Ishikawa (cell line): ENCODE data around the gene SCNN1A.

Experiments used
- CEBPB ChIP-seq: IDR thresholded peaks from 2 replicates; pipeline ENCODE4 v1.6.1; 2012
- CREB1 ChIP-seq: IDR thresholded peaks from 2 replicates; pipeline ENCODE4 v1.6.1; 2012; ENCODE audit warnings: low read depth
- EGR1 ChIP-seq: IDR thresholded peaks from 2 replicates; pipeline ENCODE4 v1.6.1; 2012
- EP300 ChIP-seq: IDR thresholded peaks from 2 replicates; pipeline ENCODE4 v1.6.1; 2012; ENCODE audit warnings: borderline replicate concordance
- FOXM1 ChIP-seq: IDR thresholded peaks from 2 replicates; pipeline ENCODE4 v1.6.1; 2012; ENCODE audit warnings: low read depth, borderline replicate concordance
- MAX ChIP-seq: IDR thresholded peaks from 2 replicates; pipeline ENCODE4 v1.6.1; 2012
- RAD21 ChIP-seq: IDR thresholded peaks from 2 replicates; pipeline ENCODE4 v1.6.1; 2012; ENCODE audit warnings: low read depth
- REST ChIP-seq: IDR thresholded peaks from 2 replicates; pipeline ENCODE4 v1.6.1; 2012; ENCODE audit warnings: low read depth, mild to moderate bottlenecking
- TAF1 ChIP-seq: IDR thresholded peaks from 2 replicates; pipeline ENCODE4 v1.6.1; 2012; ENCODE audit warnings: low read depth, mild to moderate bottlenecking
- TCF12 ChIP-seq: IDR thresholded peaks from 2 replicates; pipeline ENCODE4 v1.6.1; 2012; ENCODE audit warnings: low read depth
- TEAD4 ChIP-seq: IDR thresholded peaks from 2 replicates; pipeline ENCODE4 v1.6.1; 2012
- YY1 ChIP-seq: IDR thresholded peaks from 2 replicates; pipeline ENCODE4 v1.6.1; 2012; ENCODE audit warnings: low read depth
- ZBTB7A ChIP-seq: IDR thresholded peaks from 2 replicates; pipeline ENCODE4 v1.6.1; 2012; ENCODE audit warnings: low read depth
- TF ChIP-seq, protein P1 (sequence below): IDR thresholded peaks from 2 replicates; pipeline ENCODE4 v1.6.1; 2012

SCNN1A gene

DNA sequence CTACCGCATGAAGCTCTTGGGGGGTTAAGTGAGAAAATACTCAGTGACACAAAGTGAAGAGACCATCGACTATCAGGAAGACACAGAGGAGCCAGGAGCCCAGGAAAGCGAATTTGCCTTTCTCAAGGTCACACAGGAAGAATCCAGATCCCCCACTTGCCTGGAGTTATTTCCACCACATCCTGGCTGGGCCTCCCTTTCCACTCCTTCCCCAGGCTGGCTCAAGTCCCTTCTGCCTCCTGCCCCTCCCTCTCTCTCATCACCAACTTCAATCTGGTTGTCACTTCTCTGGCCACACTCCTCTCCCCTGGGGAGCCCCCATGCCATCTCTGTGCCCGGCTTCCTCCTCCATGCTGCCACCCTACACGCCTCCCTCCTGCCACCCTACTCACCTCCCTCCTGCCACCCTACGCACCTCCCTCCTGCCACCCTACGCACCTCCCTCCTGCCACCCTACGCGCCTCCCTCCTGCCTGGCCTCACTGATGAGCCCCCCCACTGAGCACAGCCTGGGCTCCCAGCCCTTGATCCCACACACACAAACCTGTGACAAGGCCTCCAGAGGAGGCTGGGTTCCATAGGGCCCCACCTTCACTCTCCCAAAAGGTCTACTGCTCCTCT is 6.3 kb downstream of the SCNN1A start:
- TF ChIP-seq TEAD4 (no peak), CREB1 (no peak), MAX (no peak), ZBTB7A (no peak), EGR1 (no peak), FOXM1 (no peak), REST (no peak), RAD21 (no peak), EP300 (no peak), CEBPB (no peak)

DNA sequence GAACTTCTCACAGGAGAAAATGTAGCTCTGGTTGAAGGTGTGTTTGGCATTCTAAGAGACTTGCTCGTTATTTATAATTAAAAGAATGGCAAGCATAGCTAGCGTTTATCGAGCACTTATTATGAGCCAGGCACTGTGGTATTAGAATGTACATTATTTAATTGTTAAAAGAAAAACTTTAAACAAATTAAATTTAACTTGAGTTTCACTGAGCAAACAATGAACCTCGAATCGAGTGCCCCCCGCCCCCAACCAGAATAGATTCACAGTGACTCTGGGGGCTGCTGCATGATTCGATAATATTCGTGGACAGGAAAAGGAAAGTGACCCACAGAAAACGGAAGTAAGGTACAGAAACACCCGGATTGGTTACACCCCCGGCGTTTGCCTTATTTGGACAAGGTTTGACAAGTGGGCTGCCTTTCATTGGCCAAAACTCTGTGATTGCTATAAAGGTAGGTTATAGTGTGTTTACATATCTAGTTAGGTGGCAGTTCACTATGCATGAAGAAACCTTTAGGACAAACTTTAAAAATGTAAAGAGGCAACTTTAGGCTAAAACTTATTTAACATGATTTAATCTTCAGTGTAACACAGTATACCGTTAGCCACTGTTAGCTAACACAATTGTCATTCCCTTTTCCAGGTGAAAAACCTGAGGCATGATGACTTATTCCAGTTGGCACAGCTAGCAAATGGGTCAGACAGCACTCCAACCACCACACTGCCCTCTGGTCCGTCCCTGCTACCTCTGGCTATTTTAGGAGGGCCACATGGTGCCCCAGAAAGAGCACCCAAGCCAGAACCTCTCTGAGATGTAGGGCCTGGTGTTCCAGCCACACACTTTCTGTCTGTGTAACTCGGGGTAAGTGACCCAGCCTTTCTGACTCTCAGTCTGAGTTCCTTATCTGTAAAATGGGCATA is 7.1 kb downstream of the SCNN1A start:
- TF ChIP-seq FOXM1 (no peak), MAX (no peak), TAF1 (no peak), TEAD4 (no peak), CREB1 (no peak), EGR1 (no peak), YY1 (no peak), RAD21 (no peak), REST (no peak)
- TF ChIP-seq, protein P1, sequence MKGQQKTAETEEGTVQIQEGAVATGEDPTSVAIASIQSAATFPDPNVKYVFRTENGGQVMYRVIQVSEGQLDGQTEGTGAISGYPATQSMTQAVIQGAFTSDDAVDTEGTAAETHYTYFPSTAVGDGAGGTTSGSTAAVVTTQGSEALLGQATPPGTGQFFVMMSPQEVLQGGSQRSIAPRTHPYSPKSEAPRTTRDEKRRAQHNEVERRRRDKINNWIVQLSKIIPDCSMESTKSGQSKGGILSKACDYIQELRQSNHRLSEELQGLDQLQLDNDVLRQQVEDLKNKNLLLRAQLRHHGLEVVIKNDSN = no peak

DNA sequence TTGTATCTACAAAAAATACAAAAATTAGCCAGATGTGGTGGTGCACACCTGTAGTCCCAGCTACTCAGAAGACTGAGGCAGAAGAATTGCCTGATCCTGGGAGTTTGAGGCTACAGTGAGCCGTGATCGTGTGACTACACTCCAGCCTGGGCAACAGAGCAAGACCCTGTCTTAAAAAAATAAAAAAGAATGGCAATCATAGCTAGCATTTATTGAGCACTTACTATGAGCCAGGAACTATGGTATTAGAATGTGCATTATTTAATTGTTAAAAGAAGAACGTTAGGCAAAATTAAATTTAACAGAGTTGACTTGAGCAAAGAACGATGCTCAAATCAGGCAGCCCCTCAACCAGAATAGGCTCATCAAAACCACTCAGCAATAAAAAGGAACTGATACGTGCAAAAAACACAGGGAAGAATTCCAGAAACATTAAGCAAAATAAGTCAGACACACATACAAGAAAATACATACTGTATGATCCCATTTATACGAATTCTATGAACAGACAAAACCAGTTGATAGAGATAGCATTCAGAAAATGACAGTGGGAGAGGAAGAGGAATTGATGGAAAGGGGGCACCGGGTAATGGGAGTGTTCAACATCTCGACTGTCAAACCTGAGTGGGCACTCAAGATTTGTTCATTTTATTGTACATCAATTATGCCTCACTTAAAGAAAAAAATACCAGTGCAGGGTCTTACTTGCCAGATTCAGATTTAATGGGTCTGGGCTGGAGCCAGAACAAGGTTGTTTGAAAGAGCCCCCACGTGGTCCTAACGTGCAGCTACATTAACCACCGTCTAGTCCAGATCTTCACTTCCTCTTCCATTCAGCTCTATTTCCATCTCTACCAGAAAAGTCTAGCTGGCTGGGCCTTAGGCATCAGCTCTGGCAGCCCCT is 8.0 kb downstream of the SCNN1A start:
- TF ChIP-seq ZBTB7A (no peak), TAF1 (no peak), EGR1 (no peak), TEAD4 (no peak), FOXM1 (no peak), CREB1 (no peak), CEBPB (no peak)
- TF ChIP-seq, protein P1 = no peak

GRCh38 chr12:6364044-6364374 is 11.4 kb downstream of the SCNN1A start:
- TF ChIP-seq, protein P1 = no peak
- TF ChIP-seq EP300 (peak; percentile 50; the same call in 1 of the 2 replicates), EGR1 (no peak), TAF1 (no peak), TCF12 (no peak)
